Posterior cingulate gyrus (tissue), 11 donors: ENCODE results near the gene BCL2L11.

Experiments
- DNase-seq, 10 donors: peaks; one replicate each; pipeline versions ENCODE4 v3.0.0 to v3.0.0-alpha.2; 2020 to 2021; ENCODE audit warnings: mixed read lengths in 3 of 10
- intact Hi-C: fragments of 100-400 bp; cut with DNase I; formaldehyde crosslinking; loops from one replicate; pipeline ENCODE4 v1.15.1; 2023

Gene BCL2L11

DNA sequence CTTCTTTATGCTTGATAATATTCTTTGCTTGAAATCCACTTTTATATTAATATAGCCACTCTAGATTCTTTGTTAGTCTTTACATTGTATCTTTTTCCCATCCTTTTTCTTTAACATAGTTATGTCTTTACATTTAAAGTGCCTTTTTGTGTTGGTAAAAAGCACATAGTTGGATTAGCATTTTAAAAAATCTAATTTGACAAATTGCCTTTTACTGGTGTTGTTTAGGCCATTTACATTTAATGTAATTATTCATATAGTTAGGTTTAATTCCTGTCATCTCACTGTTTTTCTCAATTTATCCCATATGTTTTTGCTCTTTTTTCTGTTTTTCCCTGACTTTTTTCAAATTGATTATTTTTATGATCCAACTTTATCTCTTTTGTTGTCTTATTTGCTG, 93.2 kb downstream of the BCL2L11 start:
- intact Hi-C loops: no loop called here
- DNase-seq: no peak

GRCh38 chr2:111216811-111217652, 96.3 kb downstream of the BCL2L11 start:
- peak in 1 of 10 donors; percentile 72 for DNase-seq
- intact Hi-C loops: no loop called here
